WERI-Rb-1 (cell line): ENCODE measurements around the gene FIGN.

Source experiments
- DNase-seq: peaks from one replicate; pipeline ENCODE4 v3.0.0-alpha.2; 2020
- H3K27ac ChIP-seq: fragments of 250-450 bp; sonication (Bioruptor Pico); 2 replicates; pipeline ENCODE4 v1.5.1; 2020; ENCODE audit warnings: mild to moderate bottlenecking, moderate library complexity
- H3K27me3 ChIP-seq: fragments of 250-450 bp; sonication (Bioruptor Pico); 2 replicates; pipeline ENCODE4 v1.5.1; 2021; ENCODE audit warnings: mild to moderate bottlenecking, low read depth, moderate library complexity; ENCODE audit not compliant: insufficient read depth, severe bottlenecking
- H3K36me3 ChIP-seq: fragments of 250-450 bp; sonication (Bioruptor Pico); 2 replicates; pipeline ENCODE4 v1.5.1; 2020; ENCODE audit warnings: mild to moderate bottlenecking, moderate library complexity
- H3K4me3 ChIP-seq: 2 replicates; pipeline ENCODE4 v1.5.1; 2011; ENCODE audit warnings: low read depth, mild to moderate bottlenecking, control low read depth, low read length
- H3K9me3 ChIP-seq: fragments of 250-450 bp; sonication (Bioruptor Pico); 2 replicates; pipeline ENCODE4 v1.5.1; 2021; ENCODE audit warnings: mild to moderate bottlenecking, moderate library complexity; ENCODE audit not compliant: severe bottlenecking
- CTCF ChIP-seq: IDR thresholded peaks from 2 replicates; pipeline ENCODE4 v1.5.1; 2011; ENCODE audit warnings: low read depth, mild to moderate bottlenecking, control low read depth, inconsistent platforms, low read length

FIGN gene

DNA sequence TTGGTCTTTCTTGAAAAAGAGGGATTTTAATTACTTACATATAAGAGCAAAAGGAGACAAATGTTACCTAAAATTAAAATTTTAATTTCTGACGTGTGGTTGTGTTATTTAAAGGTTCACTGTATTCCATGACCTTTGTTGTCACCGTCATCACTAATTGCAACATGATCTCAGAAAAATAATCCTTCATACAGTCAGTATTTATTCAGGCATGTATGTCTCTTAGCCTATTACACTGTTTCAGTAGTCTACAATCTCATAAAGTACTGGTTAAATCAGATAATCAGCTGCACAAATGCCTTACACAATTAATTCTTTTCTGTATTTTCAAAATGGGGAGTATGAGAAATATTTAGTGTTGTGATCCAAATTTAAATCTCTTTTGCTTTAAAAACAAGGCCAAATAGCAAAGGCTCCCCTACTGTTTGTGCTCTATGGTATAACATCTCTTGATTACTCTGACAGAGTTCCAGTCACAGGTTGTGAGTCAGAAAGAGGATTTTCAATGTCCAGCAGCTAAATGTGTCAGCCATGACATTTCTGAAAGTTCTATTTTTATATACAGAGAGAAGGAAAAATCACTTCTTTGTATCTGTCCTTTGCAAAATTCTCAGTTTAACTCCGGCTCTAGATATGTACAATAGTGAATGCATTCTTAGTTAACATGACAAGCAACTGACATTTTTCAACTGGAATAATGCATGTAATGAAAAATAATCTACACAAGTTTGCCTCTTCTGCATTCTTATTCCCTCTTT, 184.0 kb downstream of the FIGN start:
- no peaks in the 10 kb centered on the region for H3K9me3 ChIP-seq
- H3K36me3 ChIP-seq: no peaks in the 10 kb centered on the region
- no peak overlapping the region for H3K4me3 ChIP-seq
- no peak for TF ChIP-seq CTCF
- H3K27ac ChIP-seq: no peak overlapping the region
- H3K27me3 ChIP-seq: no peaks in the 10 kb centered on the region
- no peak for DNase-seq

- Histone ChIP-seq H3K9me3 (no peaks in the 10 kb centered on the region), H3K27ac (no peak overlapping the region), H3K27me3 (no peaks in the 10 kb centered on the region), H3K36me3 (no peaks in the 10 kb centered on the region), H3K4me3 (no peak overlapping the region)
- no peak for TF ChIP-seq CTCF
- no peak for DNase-seq
These were observed 186.8 kb downstream of the FIGN start for GRCh38 chr2:163548970-163549369.
